NCI-H1436 treated with DMSO at 0.1 percent for 48 hours (cell line): Measurements from ENCODE around the gene TCAF1.
"Not testable (repeated sequence)": the region's sequence is repeated elsewhere in the genome, so short reads cannot be mapped to it uniquely, and the experiment has no call there.

Experiments
- DNase-seq: peaks from one replicate; lab custom pipeline; 2025; lab: John Stamatoyannopoulos, UW

TCAF1 gene

GRCh38 chr7:143855443-143855842 is 46.5 kb downstream of the TCAF1 start:
- DNase-seq, result not testable (repeated sequence)

- no peak for DNase-seq
Observed at GRCh38 chr7:143850682-143851081, 51.3 kb downstream of the TCAF1 start.

GRCh38 chr7:143849785-143850479 is 52.0 kb downstream of the TCAF1 start:
- DNase-seq, result no peak

GRCh38 chr7:143848192-143848591 is 53.8 kb downstream of the TCAF1 start:
- no peak for DNase-seq

- DNase-seq, result no peak
Observed at GRCh38 chr7:143846692-143847091, 55.3 kb downstream of the TCAF1 start.

DNA sequence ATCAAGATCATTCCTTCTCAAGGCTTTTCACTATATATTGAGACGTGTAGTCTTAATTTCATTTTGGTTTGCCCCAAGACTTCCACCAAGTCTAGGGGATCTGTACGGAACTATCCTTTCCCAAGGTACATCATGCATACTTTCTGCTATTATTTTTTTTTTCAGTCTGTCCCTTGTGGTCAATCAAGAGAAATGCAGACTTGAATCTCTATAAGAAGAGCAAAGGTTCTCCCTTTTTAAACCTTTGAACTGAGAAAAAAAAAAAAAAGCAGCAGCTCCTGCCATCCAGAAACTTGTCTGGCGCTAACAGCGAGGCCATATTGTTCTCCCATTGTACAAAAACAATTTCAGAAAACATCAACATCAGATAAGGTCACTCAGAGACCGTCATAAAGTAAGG is 60.3 kb downstream of the TCAF1 start:
- DNase-seq, result not testable (repeated sequence)

GRCh38 chr7:143840062-143840461 is 61.9 kb downstream of the TCAF1 start:
- not testable (repeated sequence) for DNase-seq

GRCh38 chr7:143837223-143837622 is 64.8 kb downstream of the TCAF1 start:
- DNase-seq, result not testable (repeated sequence)

DNA sequence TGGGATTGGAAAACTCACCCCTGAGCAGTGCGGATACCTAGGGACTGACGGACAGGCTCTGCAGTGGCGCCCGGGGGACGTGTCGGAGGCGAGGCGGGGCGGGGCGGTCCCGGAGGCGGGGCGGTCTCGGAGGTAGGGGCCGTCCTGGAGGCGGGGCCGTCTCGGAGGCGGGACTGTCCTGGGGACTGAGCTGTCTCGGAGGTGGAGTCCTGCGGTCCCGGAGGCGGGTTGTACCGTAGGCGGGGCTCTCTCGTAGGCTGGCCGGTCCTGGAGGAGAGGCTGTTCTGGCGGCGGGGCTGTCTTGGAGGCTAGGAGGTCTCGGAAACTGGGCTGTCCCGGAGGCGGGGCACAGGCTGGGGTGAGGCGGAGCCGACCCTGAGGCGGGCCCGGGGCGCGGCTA is 65.4 kb downstream of the TCAF1 start:
- not testable (repeated sequence) for DNase-seq

DNA sequence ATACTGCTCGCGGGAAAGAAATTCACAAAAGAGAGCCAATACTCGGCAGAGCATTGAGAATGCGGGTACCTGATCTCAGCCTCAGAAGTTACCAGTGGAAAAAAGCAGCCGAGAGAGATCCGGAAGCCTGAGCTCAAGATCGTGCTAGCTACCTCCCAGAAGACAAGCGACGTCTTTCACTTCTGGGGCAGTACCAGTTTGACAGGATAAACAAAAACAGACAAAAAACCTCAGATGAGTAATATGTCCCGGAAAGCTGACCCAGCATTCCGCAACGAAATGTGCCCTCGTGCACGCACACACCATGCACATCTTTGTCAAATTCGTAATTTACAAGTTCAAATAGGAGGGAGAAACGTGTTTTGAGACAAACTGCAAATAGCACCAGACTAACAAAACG is 65.9 kb downstream of the TCAF1 start:
- DNase-seq, result not testable (repeated sequence)

DNA sequence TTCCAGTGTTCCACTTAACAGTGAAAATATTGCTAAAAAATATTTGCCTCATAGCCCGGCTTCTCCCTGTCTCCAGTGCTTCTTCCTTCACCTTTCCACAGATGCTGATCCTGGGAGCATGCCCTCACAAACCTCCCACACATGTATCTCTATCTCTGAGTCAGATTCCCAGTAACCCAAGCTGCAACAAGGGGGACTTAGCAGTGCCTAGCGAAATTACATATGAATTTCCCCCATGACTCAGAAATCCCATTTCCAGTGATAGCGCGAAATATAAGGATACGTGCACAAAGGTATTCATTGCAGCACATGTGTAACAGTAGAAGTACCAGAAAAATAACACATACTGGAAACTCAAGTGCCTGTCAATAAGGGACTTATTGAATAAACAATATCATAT is 75.4 kb downstream of the TCAF1 start:
- not testable (repeated sequence) for DNase-seq

GRCh38 chr7:143824295-143825135 is 77.5 kb downstream of the TCAF1 start:
- DNase-seq, result not testable (repeated sequence)

DNA sequence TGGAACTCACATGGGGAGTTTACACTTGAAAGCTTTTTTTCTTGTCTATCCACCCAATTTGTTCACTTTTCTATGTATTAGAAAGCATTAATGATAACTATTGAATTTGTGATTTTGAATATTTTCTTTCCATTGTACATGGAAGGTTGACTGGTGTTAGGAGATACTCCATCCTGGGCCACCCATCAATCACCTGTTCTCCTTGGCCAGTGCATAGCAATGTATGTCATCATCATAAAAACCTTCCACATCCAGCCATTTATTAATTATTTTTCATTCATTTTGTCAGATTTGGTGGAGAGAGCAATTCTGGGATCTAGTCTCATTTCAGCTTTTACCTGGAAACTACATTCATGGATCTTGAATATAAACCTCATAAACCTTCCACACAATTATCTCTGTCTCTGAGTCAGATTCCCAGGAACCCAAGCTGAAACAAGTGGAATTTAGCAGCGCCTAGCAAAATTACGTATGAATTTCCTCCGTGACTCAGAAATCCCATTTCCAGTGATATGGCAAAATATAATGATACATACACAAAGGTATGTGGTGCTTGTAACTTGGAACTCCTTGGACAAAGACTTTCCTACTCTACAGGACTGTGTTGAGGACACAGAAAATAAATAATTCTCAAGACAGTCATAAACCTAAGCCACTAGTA is 78.2 kb downstream of the TCAF1 start:
- not testable (repeated sequence) for DNase-seq

GRCh38 chr7:143821392-143822277 is 80.3 kb downstream of the TCAF1 start:
- not testable (repeated sequence) for DNase-seq

DNA sequence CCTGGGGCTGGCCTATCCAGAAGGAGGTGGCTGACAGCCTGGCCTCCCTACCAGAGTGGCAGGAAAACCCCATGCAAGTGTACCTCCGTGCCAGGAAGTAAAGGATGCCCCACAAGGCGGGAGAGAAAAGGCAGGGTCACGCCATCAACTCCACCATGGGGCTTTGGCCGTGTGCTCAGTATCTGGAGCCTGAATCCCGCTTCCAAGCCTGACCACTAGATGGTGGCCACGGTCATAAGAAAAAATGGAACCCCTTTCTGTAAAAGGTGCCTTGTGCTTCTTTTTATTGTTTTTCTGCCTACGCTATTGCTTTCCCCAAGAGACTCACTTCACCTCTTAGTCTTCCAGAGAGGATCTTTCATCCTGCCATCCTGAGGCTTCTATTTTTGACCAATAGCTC is 84.1 kb downstream of the TCAF1 start:
- not testable (repeated sequence) for DNase-seq

DNA sequence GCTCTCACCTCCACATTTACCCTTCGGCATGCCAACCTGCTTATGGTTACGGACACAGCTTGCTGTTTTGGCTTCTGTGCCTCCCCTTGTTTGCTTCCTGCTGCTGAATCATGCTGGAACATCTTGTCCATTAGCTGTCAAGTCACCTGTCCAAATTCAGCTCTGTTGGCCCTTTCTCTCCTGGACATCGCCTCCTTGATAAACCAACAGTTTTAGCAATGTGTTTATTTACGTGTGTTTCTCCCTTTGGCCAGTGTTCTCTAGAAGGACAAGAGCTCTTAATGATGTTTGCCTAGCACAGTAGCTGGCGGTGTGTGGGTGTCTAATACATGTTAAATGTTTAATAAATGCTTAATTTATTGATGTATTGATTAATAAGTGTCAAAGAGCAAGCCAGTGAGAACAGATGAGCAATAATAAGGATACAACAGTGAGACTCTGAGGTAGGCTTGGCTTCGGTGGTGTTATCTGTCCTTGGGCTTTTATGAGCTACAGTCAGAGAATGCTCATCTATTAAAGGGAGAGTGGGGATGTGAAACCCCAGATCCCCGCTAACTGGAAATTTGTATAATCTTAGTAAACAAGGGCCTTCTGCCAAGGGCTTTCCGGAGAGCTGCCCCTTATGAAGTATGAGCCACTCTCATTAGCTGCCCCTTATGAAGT is 85.4 kb downstream of the TCAF1 start:
- not testable (repeated sequence) for DNase-seq

DNA sequence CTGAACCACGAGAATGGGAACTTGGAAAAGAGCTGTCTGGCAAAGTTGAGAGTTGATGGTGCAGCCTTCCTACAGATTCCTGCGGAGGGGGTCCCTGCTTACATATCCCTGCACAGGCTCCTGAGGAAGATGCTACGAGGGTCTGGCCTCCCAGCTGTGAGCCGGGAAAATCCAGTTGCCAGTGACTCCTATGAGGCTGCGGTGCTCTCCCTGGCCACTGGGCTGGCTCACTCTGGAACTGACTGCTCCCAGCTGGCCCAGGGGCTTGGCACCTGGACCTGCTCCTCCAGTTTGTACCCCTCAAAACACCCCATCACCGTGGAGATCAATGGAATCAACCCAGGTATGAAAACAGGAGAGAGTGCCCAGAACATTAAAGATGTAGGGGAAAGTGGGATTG is 91.3 kb downstream of the TCAF1 start:
- not testable (repeated sequence) for DNase-seq

DNA sequence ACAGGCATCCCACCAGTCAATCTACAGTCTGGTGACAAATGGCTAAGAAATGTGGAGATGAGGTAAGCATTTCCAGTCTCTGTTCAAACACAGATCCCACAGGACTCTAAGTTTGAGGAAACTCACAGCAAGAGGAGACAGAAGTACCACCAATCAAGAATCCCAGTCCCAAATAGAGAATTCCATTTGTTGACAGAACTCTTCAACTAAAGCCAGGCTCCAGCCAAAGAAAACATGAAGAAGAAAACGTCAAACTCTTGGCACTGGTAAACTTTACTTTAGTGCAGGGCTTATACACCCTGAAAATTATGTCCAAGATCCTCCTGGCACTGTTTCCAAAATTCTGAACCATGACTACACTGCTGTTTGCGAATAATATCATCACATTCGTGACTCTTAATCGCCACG is 95.3 kb downstream of the TCAF1 start:
- DNase-seq, result not testable (repeated sequence)
